PC-9 (cell line): ENCODE data around the gene EHBP1L1.

Source experiments
- CTCF ChIP-seq: fragments of 200-600 bp; sonication (generic); conservative IDR thresholded peaks from 2 replicates; pipeline ENCODE4 v1.6.1; 2017; ENCODE audit warnings: mixed run types, antibody characterized with exemption, mild to moderate bottlenecking, moderate library complexity
- EZH2 ChIP-seq: fragments of 200-600 bp; sonication (generic); IDR thresholded peaks from 2 replicates; pipeline ENCODE4 v1.8.0; 2017; ENCODE audit warnings: antibody characterized with exemption, low read depth

GRCh38 chr11:65612691-65613090, 36.8 kb downstream of the EHBP1L1 start:
- no peak for TF ChIP-seq CTCF
- TF ChIP-seq EZH2, result no peak
